Breast epithelium (tissue), 4 donors: ENCODE measurements around the gene MAP1A. TPM values are rescaled to one million over a fixed set of nuclear protein-coding genes. Genes with fewer than 3 reads are reported as not detected.

ENCODE experiments used
- DNase-seq, 2 donors: peaks; one replicate each; pipeline ENCODE4 v3.0.0-alpha.2; 2019; ENCODE audit warnings: low spot score in 2 of 2
- H3K27ac ChIP-seq, 2 donors: fragments of 200-600 bp; sonication (generic) in 1 of 2; one replicate each; pipeline ENCODE4 v1.5.1; 2016 to 2019; ENCODE audit warnings: mild to moderate bottlenecking in 1 of 2
- H3K27me3 ChIP-seq, 2 donors: fragments of 200-600 bp; sonication (generic) in 1 of 2; one replicate each; pipeline versions ENCODE4 v1.5.1 to v1.6.0; 2017 to 2019; ENCODE audit warnings: control low read depth in 1 of 2, mild to moderate bottlenecking in 1 of 2
- H3K36me3 ChIP-seq: fragments of 200-600 bp; one replicate; pipeline ENCODE4 v1.5.1; 2019
- H3K4me1 ChIP-seq, 2 donors: fragments of 200-600 bp; sonication (generic); one replicate each; pipeline ENCODE4 v1.5.1; 2016 to 2019; ENCODE audit warnings: control low read depth in 1 of 2
- H3K4me3 ChIP-seq, 3 donors: fragments of 200-600 bp; sonication (generic); 1 replicate in 2 of 3; 2 replicates in 1 of 3; pipeline ENCODE4 v1.5.1; 2016 to 2019; ENCODE audit warnings: mild to moderate bottlenecking in 3 of 3, moderate library complexity in 2 of 3
- H3K9me3 ChIP-seq, 2 donors: fragments of 200-600 bp; sonication (generic) in 1 of 2; one replicate each; pipeline ENCODE4 v1.5.1; 2016 to 2019; ENCODE audit warnings: control low read depth in 1 of 2
- POLR2A ChIP-seq: fragments of 450-650 bp; IDR thresholded peaks from one replicate; pipeline ENCODE4 v1.6.1; 2016; ENCODE audit warnings: antibody characterized with exemption, mild to moderate bottlenecking, moderate library complexity
- POLR2AphosphoS5 ChIP-seq, 3 donors: sonication (generic); formaldehyde crosslinking; IDR thresholded peaks; one replicate each; pipeline ENCODE4 v1.6.1; 2017; ENCODE audit warnings: antibody characterized with exemption in 3 of 3
- intact Hi-C: fragments of 100-400 bp; cut with DNase I; formaldehyde crosslinking; loops from one replicate; pipeline ENCODE4 v1.15.1; 2023; ENCODE audit warnings: low total_unique reads
- total RNA-seq, 3 donors: library from RNA; depleted of rRNA; stranded (reverse); fragments of >200 nt; gene quantifications; one replicate each; pipeline ENCODE4 v1.1.0, GENCODE V29; 2016
- TF ChIP-seq, protein P1 (sequence below), 3 donors: fragments of 450-650 bp; IDR thresholded peaks; one replicate each; pipeline ENCODE4 v1.5.1; 2016 to 2017; ENCODE audit warnings: antibody characterized with exemption in 3 of 3, mild to moderate bottlenecking in 3 of 3, moderate library complexity in 3 of 3

The MAP1A gene
- total RNA-seq, 3 donors from 2014 or later = 2.8 to 12.8 (median 8.8) TPM

DNA sequence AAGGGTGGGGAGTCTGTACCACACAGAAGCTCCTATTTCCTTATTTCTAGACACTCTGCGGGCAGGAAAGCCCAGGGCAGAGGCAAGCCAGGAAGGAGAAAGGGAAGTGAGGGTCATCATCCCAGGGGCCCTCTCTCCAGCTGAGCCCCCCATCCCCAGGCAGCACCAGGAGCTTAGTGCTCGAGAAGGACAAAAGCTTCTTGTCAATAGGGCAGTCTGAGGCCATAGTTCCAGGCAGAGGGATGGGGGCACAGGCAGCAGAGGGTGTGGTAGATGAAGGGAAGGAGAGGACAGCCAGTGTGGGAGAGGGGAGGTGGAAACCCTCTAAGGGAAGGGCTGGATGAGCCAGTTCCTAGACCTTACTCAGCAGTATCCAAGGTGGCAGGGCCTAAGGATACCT, 2.7 kb downstream of the MAP1A start:
- DNase-seq = no peak
- no peaks in the 10 kb centered on the region for H3K36me3 ChIP-seq
- H3K27ac ChIP-seq = no peak overlapping the region
- TF ChIP-seq POLR2AphosphoS5 (IDR thresholded peaks at IDR 0.05) (no peak), POLR2A (no peak)
- TF ChIP-seq, protein P1, sequence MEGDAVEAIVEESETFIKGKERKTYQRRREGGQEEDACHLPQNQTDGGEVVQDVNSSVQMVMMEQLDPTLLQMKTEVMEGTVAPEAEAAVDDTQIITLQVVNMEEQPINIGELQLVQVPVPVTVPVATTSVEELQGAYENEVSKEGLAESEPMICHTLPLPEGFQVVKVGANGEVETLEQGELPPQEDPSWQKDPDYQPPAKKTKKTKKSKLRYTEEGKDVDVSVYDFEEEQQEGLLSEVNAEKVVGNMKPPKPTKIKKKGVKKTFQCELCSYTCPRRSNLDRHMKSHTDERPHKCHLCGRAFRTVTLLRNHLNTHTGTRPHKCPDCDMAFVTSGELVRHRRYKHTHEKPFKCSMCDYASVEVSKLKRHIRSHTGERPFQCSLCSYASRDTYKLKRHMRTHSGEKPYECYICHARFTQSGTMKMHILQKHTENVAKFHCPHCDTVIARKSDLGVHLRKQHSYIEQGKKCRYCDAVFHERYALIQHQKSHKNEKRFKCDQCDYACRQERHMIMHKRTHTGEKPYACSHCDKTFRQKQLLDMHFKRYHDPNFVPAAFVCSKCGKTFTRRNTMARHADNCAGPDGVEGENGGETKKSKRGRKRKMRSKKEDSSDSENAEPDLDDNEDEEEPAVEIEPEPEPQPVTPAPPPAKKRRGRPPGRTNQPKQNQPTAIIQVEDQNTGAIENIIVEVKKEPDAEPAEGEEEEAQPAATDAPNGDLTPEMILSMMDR (IDR thresholded peaks at IDR 0.05) = no peak
- intact Hi-C loops = no loop called here
- H3K27me3 ChIP-seq = no peaks in the 10 kb centered on the region
- no peaks in the 10 kb centered on the region for H3K9me3 ChIP-seq
- no peaks in the 10 kb centered on the region for H3K4me1 ChIP-seq
- H3K4me3 ChIP-seq = no peak overlapping the region

GRCh38 chr15:43521419-43521818, 4.0 kb downstream of the MAP1A start:
- DNase-seq = no peak
- H3K9me3 ChIP-seq = no peaks in the 10 kb centered on the region
- no peak overlapping the region for H3K4me3 ChIP-seq
- no peaks in the 10 kb centered on the region for H3K4me1 ChIP-seq
- H3K27me3 ChIP-seq = no peaks in the 10 kb centered on the region
- no peak overlapping the region for H3K27ac ChIP-seq
- intact Hi-C loops = no loop called here
- TF ChIP-seq POLR2A (no peak), POLR2AphosphoS5 (IDR thresholded peaks at IDR 0.05) (no peak)
- TF ChIP-seq, protein P1 (IDR thresholded peaks at IDR 0.05) = no peak
- no peaks in the 10 kb centered on the region for H3K36me3 ChIP-seq

DNA sequence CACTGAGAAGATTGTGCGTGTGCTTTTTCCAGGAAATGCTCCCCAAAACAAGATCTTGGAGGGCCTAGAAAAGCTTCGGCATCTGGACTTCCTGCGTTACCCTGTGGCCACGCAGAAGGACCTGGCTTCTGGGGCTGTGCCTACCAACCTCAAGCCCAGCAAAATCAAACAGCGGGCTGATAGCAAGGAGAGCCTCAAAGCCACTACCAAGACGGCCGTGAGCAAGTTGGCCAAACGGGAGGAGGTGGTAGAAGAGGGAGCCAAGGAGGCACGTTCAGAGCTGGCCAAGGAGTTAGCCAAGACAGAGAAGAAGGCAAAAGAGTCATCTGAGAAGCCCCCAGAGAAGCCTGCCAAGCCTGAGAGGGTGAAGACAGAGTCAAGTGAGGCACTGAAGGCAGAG, 4.8 kb downstream of the MAP1A start:
- DNase-seq = no peak
- Histone ChIP-seq H3K27me3 (no peaks in the 10 kb centered on the region), H3K4me3 (no peak overlapping the region), H3K9me3 (no peaks in the 10 kb centered on the region), H3K27ac (no peak overlapping the region), H3K4me1 (no peaks in the 10 kb centered on the region), H3K36me3 (no peaks in the 10 kb centered on the region)
- TF ChIP-seq, protein P1 (IDR thresholded peaks at IDR 0.05) = no peak
- no peak for TF ChIP-seq POLR2A
- TF ChIP-seq POLR2AphosphoS5 (IDR thresholded peaks at IDR 0.05) = no peak
- intact Hi-C loops = no loop called here

- TF ChIP-seq, protein P1 (IDR thresholded peaks at IDR 0.05) = no peak
- TF ChIP-seq POLR2A (no peak), POLR2AphosphoS5 (IDR thresholded peaks at IDR 0.05) (no peak)
- no peaks in the 10 kb centered on the region for H3K4me1 ChIP-seq
- no peak overlapping the region for H3K4me3 ChIP-seq
- H3K36me3 ChIP-seq = no peaks in the 10 kb centered on the region
- no peaks in the 10 kb centered on the region for H3K27me3 ChIP-seq
- DNase-seq = no peak
- intact Hi-C loops = no loop called here
- H3K27ac ChIP-seq = no peak overlapping the region
- no peaks in the 10 kb centered on the region for H3K9me3 ChIP-seq
Measured at GRCh38 chr15:43523646-43524045, 6.2 kb downstream of the MAP1A start.

GRCh38 chr15:43524254-43524845, 6.9 kb downstream of the MAP1A start:
- no peaks in the 10 kb centered on the region for H3K27me3 ChIP-seq
- no peaks in the 10 kb centered on the region for H3K4me1 ChIP-seq
- no peak overlapping the region for H3K4me3 ChIP-seq
- H3K9me3 ChIP-seq = no peaks in the 10 kb centered on the region
- TF ChIP-seq, protein P1 (IDR thresholded peaks at IDR 0.05) = no peak
- intact Hi-C loops = no loop called here
- no peak for DNase-seq
- H3K27ac ChIP-seq = no peak overlapping the region
- no peaks in the 10 kb centered on the region for H3K36me3 ChIP-seq
